Stimulated activated naive CD8-positive, alpha-beta T cell treated with anti-CD3 and anti-CD28 coated beads, Interleukin-15, Interleukin-2, amounts not matched to agents 100 U/mL and 50 U/mL, for 24 hours (primary cell): ENCODE measurements around the gene CAMSAP2.
"Not testable (repeated sequence)": the region's sequence is repeated elsewhere in the genome, so short reads cannot be mapped to it uniquely, and the experiment has no call there.

Experiments used
- ATAC-seq: fragments of 150-1000 bp; cut with Tn5 transposase; one replicate; pipeline ENCODE4 v1.10.0; 2021
- DNase-seq: peaks from one replicate; pipeline ENCODE4 v3.0.0; 2021

Gene CAMSAP2

DNA sequence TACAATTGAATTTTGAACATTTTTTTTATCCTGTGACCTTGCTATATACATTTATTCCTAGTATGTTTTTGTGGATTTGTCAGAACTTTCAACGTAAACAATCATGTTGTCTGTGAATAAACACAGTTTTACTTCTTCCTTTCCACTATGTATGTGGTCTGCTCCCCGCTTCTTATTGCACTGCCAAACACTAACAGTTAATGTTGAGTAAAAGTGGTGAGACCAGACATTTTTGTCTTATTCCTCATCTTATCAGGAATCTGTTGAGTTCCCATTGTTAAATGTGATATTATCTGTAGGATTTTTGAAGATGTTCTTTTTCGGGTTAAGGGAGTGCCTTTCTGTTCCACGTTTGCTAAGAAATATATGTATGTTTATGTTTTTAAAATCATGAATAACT, 45.9 kb downstream of the CAMSAP2 start:
- ATAC-seq (no peak), DNase-seq (no peak)

DNA sequence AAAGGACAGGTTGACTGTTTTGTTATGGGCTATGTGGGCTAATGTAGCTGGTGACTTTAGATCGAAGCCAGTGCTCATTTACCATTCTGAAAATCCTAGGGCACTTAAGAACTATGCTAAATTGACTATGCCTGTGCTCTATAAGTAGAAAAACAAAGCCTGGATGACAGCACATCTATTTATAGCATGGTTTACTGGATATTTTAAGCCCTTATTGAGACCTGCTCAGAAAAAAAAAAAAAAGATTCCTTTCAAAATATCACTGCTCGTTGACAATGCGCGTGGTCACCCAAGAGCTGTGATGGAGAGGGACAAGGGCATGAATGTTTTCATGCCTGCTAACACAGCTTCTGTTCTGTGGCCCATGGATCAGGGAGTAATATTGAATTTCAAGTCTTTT, 48.1 kb downstream of the CAMSAP2 start:
- ATAC-seq (no peak), DNase-seq (no peak)

DNA sequence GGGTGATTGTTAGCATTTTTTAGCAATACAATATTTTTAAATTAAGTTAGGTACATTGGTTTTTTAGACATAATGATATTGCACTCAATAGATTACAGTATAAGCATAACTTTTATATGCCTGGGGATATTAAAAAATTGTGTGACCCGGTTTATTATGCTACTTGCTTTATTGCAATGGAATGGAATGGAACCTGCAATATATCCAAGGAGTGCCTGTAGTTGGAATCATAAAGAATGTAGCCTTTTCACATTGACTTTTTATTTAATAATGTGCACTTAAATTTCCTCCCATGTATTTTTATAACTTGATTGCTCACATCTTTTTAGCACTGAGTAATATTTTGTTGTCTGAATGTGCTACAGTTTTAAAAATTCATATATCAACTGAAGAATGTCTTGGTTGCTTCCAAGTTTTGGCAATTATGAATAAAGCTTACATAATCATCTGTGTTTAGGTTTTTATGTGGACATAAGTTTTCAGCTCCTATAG, 49.2 kb downstream of the CAMSAP2 start:
- ATAC-seq: no peak

DNA sequence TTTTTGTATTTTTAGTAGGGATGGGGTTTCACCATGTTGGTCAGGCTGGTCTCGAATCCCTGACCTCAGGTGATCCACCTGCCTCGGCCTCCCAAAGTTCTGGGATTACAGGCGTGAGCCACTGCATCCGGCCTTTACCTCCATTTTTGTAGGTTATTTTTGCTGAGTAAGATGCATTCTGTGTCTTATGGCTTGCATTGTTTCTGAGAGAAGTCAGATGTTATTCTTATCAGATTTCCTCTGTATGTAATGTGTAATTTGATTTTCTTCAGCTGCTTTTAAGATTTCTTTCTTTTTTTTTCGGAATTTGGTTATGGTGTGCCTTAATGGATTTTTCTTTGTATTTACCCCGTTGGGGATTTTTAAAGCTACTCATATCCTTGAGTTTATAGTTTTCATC, 52.3 kb downstream of the CAMSAP2 start:
- ATAC-seq, DNase-seq: not testable (repeated sequence)

More for the DNA sequence above, 49.2 kb downstream of the CAMSAP2 start:
- DNase-seq: no peak

DNA sequence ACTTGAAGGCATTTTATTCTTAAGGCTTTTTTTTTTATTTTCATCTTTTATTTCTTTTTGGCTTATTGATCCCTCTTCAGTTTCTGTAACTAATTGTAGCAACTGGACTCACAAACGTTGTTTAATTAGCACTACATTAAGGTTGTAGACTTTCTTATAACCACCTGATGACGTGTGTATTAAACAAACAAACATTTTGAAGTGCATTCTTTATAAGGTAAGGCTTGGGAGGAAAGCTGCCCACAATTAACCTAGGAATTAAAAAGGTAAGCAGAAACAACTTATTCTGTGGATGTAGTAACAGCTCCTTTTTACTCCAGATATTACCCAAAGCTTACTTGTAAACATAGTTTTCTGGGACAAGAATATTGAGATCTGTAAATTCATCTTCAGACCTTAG, 55.0 kb downstream of the CAMSAP2 start:
- no peak for ATAC-seq
- no peak for DNase-seq

DNA sequence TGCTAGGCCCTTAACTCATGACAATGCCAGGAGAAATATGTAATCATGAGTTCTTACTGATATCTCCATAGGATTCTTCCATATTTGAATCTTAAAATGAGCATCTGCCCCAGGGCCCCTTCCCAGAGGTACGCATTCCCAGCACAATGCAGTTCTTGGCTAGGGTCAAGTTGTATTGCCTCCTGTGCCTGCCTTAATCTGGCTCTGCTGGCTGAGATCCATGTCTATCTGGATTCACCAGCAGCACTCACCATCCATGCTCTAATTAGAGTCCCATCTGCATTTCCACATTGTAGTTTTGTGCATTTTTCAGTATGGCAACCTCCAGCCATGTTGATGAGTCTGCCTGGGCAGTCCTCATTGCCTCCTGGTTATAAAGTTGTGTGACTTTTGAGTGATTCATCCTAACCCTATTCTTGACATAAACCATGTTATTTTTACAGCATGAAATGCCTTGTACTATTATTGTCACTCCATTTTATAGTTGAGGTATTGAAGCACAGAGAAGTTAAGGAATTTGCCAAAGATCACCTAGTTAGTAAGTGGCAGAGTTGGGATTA, 55.9 kb downstream of the CAMSAP2 start:
- no peak for DNase-seq

DNA sequence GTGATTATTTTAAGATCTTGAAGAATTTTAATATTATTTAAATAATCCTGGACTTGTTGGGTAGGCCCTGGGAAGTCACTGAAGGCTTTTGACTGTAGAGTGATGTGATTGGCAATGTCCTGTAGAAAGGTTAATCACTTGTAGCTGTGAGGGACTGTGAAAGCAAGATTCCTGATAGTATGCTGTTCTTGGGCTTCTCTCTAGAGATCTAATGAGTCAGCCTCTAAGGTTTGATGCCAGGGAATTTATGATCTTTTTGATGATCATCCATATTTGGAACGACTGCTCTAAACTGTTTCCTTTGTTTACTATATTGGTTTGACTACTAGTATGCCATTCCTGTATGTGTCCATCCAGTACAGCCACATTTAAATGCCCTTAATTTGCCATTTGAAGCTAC, 56.5 kb downstream of the CAMSAP2 start:
- no peak for ATAC-seq

More for the DNA sequence above, 55.9 kb downstream of the CAMSAP2 start:
- no peak for ATAC-seq

DNA sequence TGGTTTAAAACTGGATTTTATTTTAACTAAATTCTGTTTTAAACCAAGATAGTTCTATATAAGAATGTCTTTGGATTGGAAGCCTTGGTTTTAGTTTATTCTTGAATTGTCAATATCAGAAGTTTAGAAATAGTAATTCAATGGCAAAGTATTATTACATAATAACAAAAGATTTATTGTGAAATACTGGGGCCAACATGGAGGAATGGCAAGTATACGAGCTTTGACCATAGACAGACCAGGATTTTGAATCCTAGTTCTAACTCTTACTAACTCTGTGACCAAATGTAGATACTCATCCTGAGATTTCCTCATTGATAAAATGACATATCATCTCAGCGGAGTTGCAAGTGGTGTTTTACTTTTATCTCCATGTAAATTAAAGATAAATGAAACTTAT, 63.3 kb downstream of the CAMSAP2 start:
- ATAC-seq: no peak
- no peak for DNase-seq

More for the DNA sequence above, 56.5 kb downstream of the CAMSAP2 start:
- no peak for DNase-seq

DNA sequence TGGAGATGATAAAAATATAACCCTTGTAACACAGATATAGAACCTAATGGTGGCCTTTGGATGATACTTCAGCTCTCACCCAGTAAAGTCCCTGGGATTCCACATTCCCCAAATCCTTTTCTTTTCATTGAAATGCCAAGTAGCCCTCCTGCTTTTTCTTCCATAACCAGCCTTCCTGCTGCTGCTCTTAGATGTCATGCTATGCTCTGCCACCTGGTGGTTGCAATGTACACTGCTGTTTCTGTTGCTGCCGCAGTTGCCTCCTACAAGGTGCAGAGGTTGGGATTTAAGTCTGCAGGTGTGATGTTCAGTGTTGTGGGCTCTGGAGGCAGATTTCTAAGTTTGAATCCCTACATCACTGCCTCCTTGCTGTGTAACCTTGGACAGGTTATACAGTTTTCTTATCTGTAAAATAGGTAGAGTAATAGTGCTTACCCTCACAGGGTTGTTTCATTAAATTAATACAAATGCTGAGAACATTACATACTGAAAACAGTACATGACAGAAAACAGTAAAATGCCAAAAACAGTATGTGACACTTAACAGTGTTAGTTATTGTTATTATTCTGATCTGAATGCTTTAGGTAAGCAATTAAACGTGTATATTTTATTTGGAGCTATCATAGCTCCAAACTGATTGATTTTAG, 64.3 kb downstream of the CAMSAP2 start:
- ATAC-seq: peak; percentile 77
- peak; percentile 73 for DNase-seq

DNA sequence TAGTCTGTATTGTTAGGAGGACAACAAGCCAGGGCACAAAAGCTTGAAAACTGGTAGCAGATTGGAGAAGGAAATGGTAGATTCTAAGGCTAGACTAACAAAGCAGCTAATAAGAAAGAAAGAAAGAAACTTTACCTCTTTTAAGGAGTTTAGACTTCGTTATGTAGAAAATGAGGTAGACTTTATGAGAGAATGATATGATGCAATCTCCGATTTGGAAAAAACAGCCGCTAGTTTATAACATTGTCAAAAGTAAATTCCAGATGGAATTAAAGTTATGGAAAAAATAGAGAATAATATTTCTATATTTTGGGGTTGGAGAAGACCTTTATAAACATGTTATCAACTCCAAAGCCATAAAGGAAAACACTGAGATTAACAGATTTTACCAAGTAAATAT, 67.0 kb downstream of the CAMSAP2 start:
- DNase-seq: no peak
- no peak for ATAC-seq

DNA sequence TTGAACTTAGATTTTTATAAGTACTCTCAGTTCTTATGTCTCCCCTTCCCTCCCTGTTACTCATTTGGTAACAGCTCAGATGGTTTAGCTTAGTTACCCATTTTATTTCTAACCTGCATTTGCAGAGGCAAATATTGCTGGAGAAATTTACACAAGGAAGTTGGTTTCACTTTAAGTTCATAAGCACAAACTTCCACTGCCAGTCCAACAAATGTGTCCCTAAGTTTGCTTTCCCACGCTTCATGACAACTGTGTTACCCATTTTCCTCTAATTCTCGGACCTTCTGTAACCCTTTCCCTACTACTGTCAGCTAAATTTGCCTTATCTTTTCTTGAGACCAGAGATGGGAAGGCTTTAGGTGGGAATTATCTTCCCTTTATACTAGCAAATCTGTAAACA, 70.2 kb downstream of the CAMSAP2 start:
- ATAC-seq (no peak), DNase-seq (no peak)

DNA sequence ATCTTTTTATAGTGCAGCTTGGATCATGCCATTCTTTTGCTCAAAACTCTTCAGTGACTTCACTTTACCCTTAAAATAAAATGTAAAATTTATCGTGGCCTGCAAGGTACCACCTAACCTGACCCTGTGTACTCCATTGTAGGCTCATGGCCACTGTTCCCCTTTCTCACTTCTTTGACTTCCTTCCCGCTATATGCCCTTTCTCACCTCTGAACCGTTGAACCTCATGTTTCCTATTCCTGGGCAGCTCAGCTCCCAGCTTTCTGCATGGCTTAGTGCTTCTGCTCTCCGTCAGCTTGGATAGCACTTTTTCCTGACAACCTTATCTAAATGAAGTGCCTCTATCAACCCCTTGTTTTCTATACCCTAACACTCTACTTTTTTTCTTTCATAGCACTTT, 73.0 kb downstream of the CAMSAP2 start:
- ATAC-seq: no peak
- DNase-seq: no peak

DNA sequence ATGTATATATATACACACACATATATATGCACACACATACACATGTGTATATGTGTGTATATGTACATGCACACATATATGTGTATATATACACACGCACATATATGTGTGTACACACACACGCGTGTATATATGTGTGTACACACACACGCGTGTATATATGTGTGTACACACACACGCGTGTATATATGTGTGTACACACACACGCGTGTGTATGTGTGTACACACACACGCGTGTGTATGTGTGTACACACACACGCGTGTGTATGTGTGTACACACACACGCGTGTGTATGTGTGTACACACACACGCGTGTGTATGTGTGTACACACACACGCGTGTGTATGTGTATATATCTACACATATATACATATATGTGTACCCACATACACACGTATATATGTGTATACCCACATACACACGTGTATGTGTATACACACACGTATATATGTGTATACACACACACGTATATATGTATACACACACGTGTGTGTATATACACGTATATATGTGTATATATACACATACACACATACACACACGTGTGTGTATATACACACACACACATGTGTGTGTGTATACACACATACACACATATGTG, 78.0 kb downstream of the CAMSAP2 start:
- ATAC-seq, DNase-seq: not testable (repeated sequence)

DNA sequence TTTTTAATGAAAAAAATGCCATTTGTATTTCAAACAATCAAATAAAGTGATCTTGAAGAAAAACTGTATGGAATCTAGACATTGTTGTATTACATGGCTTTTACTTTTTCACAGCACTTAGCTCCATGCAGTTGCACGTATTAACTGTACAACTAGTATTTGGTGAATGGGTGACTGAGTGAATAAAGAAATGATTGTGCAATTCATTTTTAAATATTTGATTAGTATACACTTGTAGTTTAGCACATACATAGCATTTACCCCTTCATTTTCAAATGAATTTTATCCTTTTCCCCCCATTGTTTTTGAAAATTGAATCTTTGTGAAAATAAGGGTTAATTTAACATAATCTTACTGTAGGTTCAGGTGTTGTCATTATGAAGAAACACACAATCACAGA, 79.6 kb downstream of the CAMSAP2 start:
- ATAC-seq: no peak
- DNase-seq: no peak

DNA sequence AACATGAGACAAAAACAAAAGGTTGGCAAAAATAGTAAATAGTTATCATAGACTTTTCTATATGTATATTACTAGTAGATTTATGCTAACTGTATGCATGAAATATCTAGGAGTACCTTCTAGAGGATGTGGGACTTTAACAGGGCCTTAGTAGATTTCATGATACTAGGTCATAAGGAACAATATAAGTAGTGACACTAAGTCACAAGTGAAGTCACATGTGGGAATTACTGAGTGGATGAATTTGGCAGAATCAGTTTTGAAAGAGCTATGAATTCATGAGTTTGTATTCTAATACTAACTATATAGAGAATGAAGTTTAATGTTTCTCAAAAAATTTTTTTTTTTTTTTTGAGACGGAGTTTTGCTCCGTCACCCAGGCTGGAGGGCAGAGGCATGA, 81.0 kb downstream of the CAMSAP2 start:
- no peak for ATAC-seq

DNA sequence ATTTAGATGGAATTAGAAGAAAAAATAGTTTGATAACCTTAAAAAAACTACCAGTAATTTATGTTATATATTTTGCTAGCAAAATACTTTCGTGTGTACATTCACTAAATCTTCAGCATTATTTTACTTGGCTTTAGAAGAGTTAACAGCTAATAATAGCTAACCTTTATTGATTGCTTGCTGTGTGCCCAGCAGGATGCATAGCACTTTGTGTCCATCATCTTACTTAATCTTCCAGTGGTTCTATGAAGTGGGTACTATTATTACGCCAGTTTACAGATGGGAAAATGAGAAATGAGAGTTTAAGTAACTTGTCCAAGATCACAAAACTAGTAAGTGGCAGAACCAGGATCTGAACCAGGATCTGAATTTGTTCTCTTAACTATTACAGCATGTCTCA, 92.4 kb downstream of the CAMSAP2 start:
- DNase-seq (no peak), ATAC-seq (no peak)

More for the DNA sequence above, 81.0 kb downstream of the CAMSAP2 start:
- no peak for DNase-seq

DNA sequence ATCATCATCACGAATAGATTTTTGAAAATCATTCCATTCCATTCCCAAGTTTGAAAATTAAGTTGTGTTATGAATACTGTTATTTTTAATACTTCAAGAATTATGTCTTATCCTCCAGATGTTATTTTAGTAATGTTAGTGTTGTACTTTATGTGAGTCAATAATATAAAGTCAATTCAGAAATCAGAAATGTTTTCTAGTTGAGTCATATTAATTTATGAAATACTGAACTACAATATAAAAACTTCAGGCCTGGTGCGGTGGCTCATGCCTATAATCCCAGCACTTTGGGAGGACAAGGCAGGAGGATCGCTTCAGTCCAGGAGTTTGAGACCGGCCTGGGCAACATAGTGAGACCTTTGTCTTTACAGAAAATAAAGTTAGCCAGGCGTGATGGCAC, 95.7 kb downstream of the CAMSAP2 start:
- no peak for DNase-seq
- ATAC-seq: no peak

DNA sequence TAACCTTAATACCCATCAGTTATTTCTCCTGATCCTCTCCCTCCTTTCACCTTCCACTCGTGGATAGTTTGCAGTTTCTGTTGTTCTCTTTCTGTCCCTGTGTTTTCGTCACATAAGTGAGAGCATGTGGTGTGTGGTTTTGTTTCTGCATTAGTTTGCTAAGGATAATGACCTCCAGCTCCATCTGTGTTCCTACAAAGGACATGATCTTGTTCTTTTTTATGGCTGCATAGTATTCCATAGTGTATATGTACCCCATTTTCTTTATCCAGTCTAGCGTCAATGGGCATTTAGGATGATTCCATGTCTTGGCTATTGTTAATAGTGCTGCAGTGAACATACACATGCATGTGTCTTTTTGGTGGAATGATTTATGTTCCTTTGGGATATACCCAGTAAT, 97.5 kb downstream of the CAMSAP2 start:
- DNase-seq (no peak), ATAC-seq (no peak)

DNA sequence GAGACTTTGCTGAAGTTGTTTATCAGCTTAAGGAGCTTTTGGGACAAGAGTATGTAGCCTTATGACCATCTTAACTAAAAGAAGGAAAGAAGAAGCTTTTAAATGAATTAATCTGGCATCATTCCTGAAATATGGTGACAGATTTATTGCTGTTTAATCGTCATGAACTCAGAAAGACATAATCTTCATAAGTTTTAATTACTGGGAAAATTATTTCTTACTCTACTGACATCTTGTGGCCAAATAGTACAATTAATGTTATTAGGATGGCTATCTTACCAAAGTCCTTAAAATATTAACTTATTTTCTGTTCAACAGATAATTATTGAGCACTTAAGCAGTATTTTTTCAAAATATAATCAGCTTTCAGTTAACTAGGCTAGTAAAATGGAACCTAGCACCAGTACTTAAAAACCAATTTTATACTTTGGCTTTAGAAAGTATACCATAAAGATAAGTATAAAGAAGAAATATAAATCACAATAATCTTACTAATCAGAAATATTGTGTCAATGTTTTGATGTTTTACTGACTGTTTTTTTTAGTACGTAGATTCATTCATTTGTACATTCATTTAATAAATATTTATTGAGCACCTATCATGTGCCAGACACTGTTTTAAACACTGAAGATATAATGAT, 99.4 kb downstream of the CAMSAP2 start:
- ATAC-seq (no peak), DNase-seq (no peak)

DNA sequence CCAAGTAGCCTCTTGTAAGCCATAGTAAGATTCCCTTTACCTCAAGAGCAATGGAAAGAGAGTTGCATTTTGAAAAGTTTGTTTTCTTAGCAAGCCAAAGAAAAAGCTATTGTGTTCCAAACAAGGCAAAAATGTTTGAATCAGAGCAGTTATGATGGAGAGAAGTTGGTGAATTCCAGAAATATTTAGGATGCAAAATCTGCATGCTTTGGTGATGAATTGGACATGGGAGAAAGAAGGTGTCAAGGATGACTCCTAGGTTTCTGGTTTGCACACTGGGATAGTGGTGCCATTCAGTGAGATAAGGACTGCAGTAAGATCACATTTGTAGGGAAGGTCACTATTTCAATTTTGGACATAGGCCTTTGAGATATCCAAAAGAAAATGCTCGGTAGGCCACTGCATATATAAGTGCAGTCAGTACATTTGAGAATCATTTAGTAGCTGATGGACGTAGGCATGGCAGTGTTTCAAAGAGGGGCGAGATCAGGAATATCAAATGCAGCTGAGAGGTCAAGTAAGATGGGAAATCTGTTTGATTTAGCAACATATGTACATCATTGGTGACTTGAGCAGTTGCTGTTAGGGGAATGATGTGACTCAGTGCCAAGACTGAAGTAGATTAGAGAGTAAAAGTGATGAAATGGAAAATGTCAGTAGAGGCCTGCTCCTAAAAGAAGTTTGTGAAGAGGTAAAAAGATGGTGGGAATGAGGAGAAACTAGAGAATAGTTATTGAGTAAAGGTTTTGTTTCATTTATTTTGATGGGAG, 100.2 kb downstream of the CAMSAP2 start:
- DNase-seq (no peak), ATAC-seq (no peak)

DNA sequence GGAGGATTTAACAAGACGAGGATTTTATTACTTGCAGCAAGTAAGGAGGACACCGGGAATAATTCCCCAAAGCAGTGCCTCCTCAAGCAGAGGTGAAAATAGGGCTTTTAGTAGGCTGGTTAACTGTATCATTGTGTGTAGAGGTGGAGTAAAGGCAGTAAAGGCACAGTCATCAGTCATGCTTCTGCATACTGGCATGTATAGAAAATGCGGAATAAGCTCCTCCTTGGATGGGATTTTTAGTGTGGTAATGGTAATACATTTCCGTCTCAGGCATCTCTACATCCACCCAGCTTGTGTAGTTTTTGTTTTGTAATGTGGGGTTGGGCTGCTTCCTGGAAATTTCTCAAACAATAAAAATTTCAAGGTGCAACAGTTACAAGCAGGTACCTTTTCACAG, 106.7 kb downstream of the CAMSAP2 start:
- no peak for ATAC-seq
- no peak for DNase-seq

DNA sequence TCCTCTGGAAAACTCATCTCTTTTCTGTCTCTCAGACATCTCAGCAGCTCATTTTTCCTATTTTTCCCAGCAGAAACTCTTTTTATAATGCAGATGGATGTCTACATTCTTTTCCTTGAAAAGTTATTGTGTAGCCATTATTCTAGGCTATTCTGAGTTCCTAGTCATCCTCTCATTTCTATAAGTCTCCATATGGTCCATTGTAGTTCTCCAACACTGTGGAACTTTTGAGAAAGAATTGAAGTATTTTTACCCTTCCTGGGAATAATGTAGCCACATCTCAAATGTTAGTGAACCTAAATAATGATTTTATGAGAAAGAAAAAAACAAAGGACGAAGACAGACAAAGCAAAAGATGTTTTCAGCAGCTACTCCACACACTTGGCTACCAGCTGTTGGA, 107.7 kb downstream of the CAMSAP2 start:
- DNase-seq: no peak
- no peak for ATAC-seq
